Osteocyte (in vitro differentiated cells): ENCODE data around the gene YY1AP1. TPM values are rescaled to one million over a fixed set of nuclear protein-coding genes. Genes with fewer than 3 reads are reported as not detected.
"Not testable (repeated sequence)": the region's sequence is repeated elsewhere in the genome, so short reads cannot be mapped to it uniquely, and the experiment has no call there.

Source experiments
- DNase-seq: peaks from one replicate; pipeline ENCODE4 v3.0.0; 2021; ENCODE audit warnings: mixed read lengths; ENCODE audit not compliant: unreplicated experiment; ENCODE audit errors: extremely low spot score
- H3K27ac Mint-ChIP-seq: one replicate; pipeline ENCODE4 v1.8.0; 2021; ENCODE audit warnings: mild to moderate bottlenecking, mixed read lengths; ENCODE audit not compliant: unreplicated experiment
- H3K27me3 Mint-ChIP-seq: one replicate; pipeline ENCODE4 v1.8.0; 2021; ENCODE audit warnings: mixed read lengths; ENCODE audit not compliant: unreplicated experiment
- H3K36me3 Mint-ChIP-seq: one replicate; pipeline ENCODE4 v1.8.0; 2021; ENCODE audit warnings: mixed read lengths; ENCODE audit not compliant: unreplicated experiment
- H3K4me1 Mint-ChIP-seq: one replicate; pipeline ENCODE4 v1.8.0; 2021; ENCODE audit warnings: mixed read lengths; ENCODE audit not compliant: unreplicated experiment
- H3K4me3 Mint-ChIP-seq: one replicate; pipeline ENCODE4 v1.8.0; 2021; ENCODE audit warnings: mild to moderate bottlenecking, moderate library complexity, mixed read lengths; ENCODE audit not compliant: unreplicated experiment
- H3K9me3 Mint-ChIP-seq: one replicate; pipeline ENCODE4 v1.8.0; 2021; ENCODE audit warnings: mixed read lengths; ENCODE audit not compliant: unreplicated experiment
- CTCF ChIP-seq: fragments of 200-600 bp; sonication (generic); IDR thresholded peaks from 2 replicates; pipeline ENCODE4 v1.5.0; 2021; ENCODE audit warnings: antibody characterized with exemption, mild to moderate bottlenecking, moderate library complexity
- total RNA-seq: library from RNA; stranded (reverse); gene quantifications from 2 replicates; pipeline ENCODE4 v1.2.1, GENCODE V29; 2021

The YY1AP1 gene
- total RNA-seq, 1 donor from 2014 or later, result 53.3 TPM

- no peak for DNase-seq
- H3K4me1 Mint-ChIP-seq, result peaks cover 4% of the 10 kb centered on the region
- no peak overlapping the region for H3K4me3 Mint-ChIP-seq
- H3K9me3 Mint-ChIP-seq, result peaks cover 10% of the 10 kb centered on the region
- H3K27me3 Mint-ChIP-seq, result no peaks in the 10 kb centered on the region
- TF ChIP-seq CTCF, result no peak
- H3K27ac Mint-ChIP-seq, result no peak overlapping the region
- H3K36me3 Mint-ChIP-seq, result peaks cover 3% of the 10 kb centered on the region
These were observed 48.2 kb downstream of the YY1AP1 start for GRCh38 chr1:155640367-155640766.

GRCh38 chr1:155636397-155637153 lies 52.0 kb downstream of the YY1AP1 start:
- Mint-ChIP-seq H3K9me3 (no peaks in the 10 kb centered on the region), H3K27me3 (no peaks in the 10 kb centered on the region), H3K4me1 (peaks cover 4% of the 10 kb centered on the region), H3K27ac (no peak overlapping the region), H3K4me3 (peak overlapping the region; percentile 17), H3K36me3 (no peaks in the 10 kb centered on the region)
- DNase-seq, result no peak
- no peak for TF ChIP-seq CTCF

GRCh38 chr1:155626428-155626827 lies 62.1 kb downstream of the YY1AP1 start:
- H3K4me1 Mint-ChIP-seq, H3K27ac Mint-ChIP-seq, DNase-seq, H3K36me3 Mint-ChIP-seq, H3K4me3 Mint-ChIP-seq: not testable (repeated sequence)
- peaks cover 30% of the 10 kb centered on the region for H3K27me3 Mint-ChIP-seq
- peaks cover 17% of the 10 kb centered on the region for H3K9me3 Mint-ChIP-seq

- Mint-ChIP-seq H3K4me3 (no peak overlapping the region), H3K9me3 (peaks cover 17% of the 10 kb centered on the region), H3K27me3 (peaks cover 30% of the 10 kb centered on the region), H3K36me3 (no peaks in the 10 kb centered on the region), H3K4me1 (no peaks in the 10 kb centered on the region), H3K27ac (no peak overlapping the region)
- no peak for TF ChIP-seq CTCF
- DNase-seq, result no peak
These were observed 65.2 kb downstream of the YY1AP1 start for GRCh38 chr1:155623357-155623756.

- Mint-ChIP-seq H3K9me3 (peaks cover 17% of the 10 kb centered on the region), H3K4me3 (no peak overlapping the region), H3K27me3 (peaks cover 30% of the 10 kb centered on the region), H3K4me1 (no peaks in the 10 kb centered on the region), H3K27ac (no peak overlapping the region), H3K36me3 (no peaks in the 10 kb centered on the region)
- DNase-seq, result no peak
- no peak for TF ChIP-seq CTCF
These were observed 66.4 kb downstream of the YY1AP1 start for GRCh38 chr1:155622191-155622590.

GRCh38 chr1:155613226-155613625 lies 75.3 kb downstream of the YY1AP1 start:
- peaks cover 12% of the 10 kb centered on the region for H3K36me3 Mint-ChIP-seq

GRCh38 chr1:155610257-155610647 lies 78.3 kb downstream of the YY1AP1 start:
- not testable (repeated sequence) for H3K9me3 Mint-ChIP-seq, DNase-seq, H3K27ac Mint-ChIP-seq, H3K27me3 Mint-ChIP-seq, H3K4me1 Mint-ChIP-seq
- H3K36me3 Mint-ChIP-seq, result peaks cover 12% of the 10 kb centered on the region
- peak overlapping the region; percentile 40 for H3K4me3 Mint-ChIP-seq

More at GRCh38 chr1:155613226-155613625, 75.3 kb downstream of the YY1AP1 start:
- not testable (repeated sequence) for H3K9me3 Mint-ChIP-seq, H3K4me3 Mint-ChIP-seq, H3K4me1 Mint-ChIP-seq, DNase-seq, H3K27ac Mint-ChIP-seq, H3K27me3 Mint-ChIP-seq
